Measurements from ENCODE around the gene TNRC18.
"Not testable (repeated sequence)": the region's sequence is repeated elsewhere in the genome, so short reads cannot be mapped to it uniquely, and the experiment has no call there.

Gene TNRC18, protein sequence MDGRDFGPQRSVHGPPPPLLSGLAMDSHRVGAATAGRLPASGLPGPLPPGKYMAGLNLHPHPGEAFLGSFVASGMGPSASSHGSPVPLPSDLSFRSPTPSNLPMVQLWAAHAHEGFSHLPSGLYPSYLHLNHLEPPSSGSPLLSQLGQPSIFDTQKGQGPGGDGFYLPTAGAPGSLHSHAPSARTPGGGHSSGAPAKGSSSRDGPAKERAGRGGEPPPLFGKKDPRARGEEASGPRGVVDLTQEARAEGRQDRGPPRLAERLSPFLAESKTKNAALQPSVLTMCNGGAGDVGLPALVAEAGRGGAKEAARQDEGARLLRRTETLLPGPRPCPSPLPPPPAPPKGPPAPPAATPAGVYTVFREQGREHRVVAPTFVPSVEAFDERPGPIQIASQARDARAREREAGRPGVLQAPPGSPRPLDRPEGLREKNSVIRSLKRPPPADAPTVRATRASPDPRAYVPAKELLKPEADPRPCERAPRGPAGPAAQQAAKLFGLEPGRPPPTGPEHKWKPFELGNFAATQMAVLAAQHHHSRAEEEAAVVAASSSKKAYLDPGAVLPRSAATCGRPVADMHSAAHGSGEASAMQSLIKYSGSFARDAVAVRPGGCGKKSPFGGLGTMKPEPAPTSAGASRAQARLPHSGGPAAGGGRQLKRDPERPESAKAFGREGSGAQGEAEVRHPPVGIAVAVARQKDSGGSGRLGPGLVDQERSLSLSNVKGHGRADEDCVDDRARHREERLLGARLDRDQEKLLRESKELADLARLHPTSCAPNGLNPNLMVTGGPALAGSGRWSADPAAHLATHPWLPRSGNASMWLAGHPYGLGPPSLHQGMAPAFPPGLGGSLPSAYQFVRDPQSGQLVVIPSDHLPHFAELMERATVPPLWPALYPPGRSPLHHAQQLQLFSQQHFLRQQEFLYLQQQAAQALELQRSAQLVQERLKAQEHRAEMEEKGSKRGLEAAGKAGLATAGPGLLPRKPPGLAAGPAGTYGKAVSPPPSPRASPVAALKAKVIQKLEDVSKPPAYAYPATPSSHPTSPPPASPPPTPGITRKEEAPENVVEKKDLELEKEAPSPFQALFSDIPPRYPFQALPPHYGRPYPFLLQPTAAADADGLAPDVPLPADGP (N-terminal part only)

DNA sequence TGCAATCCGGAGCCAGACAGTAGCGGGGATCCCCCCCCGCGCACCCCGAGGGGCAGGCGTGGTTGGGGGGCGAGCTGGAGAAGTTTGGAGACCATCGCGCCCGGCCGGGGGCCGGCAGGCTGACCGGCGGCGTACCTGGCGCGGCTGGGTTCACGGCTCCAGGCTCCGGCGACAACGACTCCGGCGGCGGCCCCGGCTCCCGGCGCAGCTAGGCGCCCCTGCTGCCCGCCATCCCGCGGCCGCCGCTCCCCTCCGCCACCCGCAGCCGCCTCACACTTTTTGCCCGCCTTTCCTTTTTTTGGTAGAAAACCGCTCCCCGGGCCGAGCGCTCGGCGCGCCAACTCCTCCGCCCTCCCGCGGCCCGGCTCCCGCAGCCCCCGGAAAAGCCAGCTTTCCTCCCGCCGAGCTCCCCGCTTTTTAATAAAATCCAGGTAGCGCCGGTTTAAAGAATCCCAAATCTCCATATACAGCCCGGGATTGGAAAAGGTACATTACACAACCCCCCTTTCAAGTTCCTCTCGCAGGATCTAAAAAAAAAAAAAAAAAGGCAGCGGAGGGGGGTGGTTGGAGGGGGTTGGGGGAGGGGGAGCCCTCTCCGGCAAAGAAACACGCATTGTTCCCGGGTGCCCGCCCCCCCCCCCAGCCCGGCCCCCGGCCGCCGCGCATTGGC is at the start of gene TNRC18:
Gene TNRC18, minus strand, starts transcription at position 529 of the 670 bp plus-strand sequence. CDS start 2,588 bp downstream, outside the sequence.
- DNase-seq = no peak

DNA sequence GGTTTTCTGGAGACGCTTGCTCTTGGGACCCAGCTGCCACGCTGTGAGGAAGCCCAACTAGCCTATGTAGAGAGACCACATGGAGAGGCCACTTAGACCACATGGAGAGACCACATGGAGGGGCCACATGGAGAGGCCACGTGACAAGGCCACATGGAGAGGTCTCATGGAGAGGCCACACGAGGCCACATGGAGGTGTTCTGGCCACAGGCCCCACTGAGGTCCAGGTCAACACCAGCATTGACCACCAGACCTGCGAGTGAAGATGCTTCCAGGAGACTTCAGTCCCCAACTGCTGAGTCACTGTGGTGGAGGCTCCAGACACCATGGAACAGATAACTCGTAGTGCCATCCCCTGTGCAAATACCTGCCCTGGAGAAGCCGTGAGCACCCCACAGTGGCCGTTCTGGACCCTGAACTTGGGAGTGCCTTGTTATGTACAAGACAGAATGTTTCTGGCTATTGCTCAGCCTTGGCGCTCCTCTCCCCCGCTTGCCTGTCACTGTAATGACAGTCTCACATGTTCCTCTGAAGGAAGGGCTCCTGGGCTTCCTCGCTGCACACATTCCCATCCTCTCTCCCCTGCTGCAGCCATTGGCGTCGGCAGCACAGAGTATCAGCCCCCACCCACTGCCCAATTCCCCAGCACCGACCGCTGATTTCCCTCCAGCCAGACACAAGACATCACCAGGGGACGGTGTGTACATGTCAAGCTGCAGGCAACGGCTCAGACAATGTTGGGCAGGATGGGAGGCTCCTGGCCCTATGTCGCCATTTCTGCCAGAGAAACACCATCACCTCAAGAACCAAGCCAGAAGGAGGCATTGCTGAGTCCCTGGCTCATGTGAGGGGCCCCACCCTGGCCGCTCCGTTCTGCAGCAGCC is 49.0 kb upstream of the TNRC18 start:
- no peak for DNase-seq

DNA sequence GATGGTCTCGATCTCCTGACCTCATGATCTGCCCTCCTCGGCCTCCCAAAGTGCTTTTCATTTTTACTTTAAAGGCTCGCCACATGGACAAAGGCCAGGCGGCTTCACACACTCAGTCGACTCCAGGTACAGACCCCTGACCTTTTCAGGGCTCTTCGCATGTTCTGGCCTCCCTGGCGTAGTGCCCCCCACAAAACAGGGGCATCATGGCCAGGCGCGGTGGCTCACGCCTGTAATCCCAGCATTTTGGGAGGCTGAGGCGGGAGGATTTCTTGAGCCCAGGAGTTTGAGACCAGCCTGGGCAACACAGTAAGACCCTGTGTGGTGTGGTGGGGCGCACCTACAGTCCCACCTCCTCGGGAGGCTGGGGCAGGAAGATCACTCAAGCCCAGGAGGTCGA is 48.0 kb upstream of the TNRC18 start:
- not testable (repeated sequence) for DNase-seq

DNA sequence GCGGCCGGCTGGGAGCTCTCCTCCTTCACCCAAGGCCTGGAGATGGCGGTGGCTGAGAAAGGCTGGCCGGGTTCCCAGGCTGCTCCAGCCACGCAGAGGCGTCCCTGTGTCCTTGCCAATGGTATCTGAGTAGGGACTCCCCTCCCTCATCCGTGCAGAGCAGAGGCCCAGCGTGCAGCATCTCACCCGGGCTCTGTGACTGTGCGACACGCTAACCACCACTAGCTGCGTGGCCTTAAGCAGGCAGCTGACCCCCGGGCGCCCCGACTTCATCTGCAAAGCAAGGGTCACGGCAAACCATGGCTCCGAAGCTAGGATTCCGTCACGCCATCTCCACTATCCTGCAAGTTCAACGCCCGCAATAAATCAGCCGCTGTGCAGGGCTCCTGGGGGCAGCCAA is 47.2 kb upstream of the TNRC18 start:
- DNase-seq = no peak

DNA sequence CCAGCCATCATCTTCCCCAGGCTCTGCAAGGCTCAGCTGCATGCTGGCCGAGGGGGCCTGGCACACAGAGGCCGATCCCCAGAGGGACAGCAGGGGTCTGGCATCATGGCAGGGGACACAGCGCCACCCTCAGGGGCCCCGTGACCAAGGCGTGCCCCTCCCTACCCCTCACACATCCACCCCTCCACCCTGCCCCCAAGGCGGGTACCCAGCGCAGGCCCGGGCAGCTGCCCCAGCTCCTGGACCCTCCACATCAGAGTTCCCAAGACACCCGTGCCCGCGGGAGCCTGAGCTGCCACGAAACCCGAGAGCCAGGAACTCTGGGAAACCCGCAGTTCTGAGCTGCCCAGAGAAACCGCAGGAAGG is 46.5 kb upstream of the TNRC18 start:
- DNase-seq = no peak

DNA sequence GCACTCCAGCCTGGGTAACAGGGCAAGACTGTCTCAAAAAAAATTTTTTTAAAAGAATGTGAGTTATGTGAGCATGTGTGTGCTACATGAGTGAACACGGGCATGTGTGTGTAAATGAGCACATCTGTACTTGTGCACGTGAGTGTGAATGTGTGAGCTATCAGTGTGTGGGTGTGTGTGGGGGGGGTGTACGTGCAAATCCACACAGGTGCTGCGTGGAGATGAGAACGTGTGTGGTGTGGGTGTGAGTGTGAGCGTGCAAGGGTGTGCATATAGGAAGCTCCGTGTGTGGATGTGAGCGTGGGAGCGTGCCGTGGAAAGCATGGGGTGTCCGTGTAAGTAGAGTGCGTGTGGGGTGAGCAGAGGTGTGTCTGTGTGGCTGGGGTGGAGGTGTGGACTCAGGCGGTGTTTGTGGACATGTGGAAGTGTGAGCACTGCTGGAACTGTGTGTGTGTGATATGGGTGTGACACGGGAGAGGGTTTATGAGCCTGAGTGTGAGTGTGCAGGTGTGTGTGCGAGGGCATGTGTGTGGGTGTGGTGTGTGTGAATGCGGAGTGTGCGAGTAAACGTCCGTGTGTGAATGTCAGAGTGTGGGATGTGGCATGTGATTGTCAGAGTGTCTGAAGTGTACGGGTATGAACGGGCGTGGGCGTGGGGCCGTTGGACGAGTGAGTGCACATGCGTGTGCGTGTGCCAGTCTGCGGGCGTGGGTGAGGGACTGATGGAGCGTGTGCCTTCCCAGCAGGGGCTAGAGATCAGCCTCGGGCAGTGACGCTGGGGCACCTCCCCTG is 45.9 kb upstream of the TNRC18 start:
- DNase-seq = no peak

DNA sequence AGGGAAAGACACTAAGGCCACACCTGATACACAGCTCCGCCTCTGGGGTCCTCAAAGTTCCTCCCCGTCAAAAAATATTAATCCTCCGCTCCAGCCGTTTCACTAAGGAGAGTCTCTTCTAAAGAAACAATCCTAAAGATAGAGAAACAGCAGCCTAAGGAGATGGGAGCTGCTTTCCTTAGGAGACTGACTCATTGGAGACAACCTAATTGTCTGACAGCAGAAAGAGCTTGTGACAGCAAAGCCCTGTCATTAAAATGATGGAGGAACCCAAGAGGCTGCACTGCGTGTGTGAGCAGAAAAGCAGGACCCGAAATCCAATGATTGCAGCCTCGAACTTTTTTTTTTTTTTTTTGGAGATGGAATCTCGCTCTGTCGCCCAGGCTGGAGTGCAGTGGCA is 44.0 kb upstream of the TNRC18 start:
- no peak for DNase-seq

DNA sequence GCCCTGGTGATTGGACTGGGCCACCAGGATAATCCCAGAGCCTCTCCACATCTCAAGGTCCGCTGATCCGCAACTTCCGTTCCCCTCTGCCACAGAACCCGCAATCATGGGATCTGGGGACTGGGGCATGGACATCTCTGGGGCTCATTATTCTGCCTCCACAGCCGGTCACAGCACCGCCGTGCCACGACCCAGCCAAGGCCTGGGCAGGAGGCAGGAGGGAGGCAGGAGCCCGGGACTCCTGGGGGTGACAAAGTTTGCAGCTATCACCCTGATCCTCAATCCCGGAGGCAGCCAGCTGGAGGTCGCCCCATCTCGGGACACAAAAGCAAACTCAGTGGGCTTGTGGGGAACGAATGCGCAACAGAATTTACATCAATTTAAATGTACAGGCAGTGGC is 42.9 kb upstream of the TNRC18 start:
- no peak for DNase-seq

DNA sequence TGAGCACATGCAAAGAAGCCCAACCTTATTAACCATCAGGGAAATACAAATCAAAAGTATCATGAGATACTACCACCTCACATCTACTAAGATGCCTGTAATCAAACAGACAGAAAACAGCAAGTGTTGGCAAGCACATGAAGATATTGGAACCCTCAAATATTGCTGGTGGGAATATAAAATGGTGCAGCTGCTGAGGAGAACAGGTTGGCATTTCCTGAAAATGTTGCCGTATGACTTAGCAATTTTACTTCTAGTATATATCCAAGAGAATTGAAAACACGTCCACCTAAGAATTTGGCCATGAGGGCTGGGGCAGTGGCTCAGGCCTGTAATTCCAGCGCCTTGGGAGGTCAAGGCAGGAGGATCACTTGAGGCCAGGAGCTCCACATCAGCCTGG is 39.4 kb upstream of the TNRC18 start:
- DNase-seq = no peak

DNA sequence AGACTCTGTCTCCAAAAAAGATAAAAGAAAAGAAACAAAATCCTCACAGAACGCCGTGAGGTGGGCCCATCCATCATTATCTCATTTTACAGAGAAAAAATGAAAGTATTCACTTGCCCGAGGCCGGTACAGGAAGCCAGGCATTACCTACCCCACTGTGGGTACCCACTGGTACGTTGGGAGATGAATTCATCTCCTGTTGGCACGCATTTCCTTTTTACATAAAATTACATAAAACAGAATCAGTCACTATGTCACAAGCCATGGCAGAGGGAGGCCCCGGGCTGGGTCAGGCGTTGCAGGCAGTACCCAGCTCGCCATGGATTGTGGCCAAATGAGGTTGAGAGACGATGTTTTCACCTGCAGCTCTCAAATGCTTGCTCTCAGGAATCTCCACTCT is 38.6 kb upstream of the TNRC18 start:
- DNase-seq = no peak

DNA sequence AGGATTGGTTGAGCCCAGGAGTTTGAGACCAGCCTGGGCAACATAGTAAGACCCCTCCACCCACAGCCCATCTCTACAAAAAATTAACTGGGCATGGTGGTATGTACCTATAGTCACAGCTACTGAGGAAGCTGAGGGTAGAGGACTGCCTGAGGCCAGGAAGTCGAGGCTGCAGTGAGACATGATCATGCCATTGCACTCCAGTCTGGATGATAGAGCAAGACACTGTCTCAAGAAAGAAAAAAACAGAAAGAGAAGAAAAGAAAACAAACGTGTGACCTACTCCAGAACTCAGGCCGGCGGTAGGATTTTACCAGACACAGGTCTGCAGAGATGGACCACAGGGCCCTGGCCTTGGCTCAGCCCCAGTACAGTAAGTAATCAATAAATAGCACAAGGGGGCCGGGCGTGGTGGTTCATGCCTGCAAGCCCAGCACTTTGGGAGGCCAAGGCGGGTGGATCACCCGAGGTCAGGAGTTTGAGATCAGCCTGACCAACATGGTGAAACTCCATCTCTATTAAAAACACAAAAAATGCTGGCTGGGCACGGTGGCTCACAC is 35.4 kb upstream of the TNRC18 start:
- no peak for DNase-seq

DNA sequence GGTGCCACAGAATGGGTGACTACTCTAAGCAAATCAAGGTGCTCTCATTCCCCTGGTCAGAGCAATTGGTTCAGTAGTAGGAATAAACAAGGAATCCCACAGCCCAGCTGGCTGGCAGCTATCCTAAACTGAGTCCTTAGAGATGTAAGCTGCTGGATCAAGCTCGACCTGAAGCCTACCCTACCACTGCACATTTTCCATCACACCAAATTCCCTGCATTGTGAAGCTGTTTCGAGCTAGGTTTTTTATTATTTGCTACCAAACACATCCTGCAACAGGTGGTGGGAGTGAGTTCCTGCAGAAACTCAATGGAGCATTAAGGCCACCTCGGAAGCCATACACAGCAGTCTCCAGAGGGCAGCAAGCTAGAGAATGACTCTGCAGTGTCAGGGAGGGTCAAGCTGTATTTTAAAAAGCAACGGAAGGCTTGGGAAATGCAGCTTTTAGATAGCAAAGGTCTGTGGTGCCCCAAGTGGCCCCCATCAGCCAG is 33.7 kb upstream of the TNRC18 start:
- DNase-seq = no peak

DNA sequence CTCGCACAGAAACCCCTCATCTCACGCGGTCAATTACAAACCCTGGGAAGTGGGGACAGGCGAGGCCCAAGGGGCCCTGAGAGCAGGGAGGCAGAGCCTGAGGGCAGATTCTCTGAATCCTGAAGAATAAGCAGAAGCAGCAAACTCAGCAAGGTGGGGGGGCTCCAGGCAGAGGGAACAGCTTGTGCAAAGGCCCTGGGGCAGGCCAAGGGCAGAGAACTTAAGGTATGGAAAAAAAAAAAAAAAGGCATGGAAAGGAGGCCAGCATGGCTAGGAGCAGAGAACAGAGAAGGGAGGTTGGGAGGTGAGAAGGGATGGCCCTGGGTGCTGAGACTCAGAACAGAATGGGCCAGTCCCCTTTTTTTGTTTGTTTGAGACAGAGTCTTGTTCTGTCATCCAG is 32.8 kb upstream of the TNRC18 start:
- DNase-seq = no peak

DNA sequence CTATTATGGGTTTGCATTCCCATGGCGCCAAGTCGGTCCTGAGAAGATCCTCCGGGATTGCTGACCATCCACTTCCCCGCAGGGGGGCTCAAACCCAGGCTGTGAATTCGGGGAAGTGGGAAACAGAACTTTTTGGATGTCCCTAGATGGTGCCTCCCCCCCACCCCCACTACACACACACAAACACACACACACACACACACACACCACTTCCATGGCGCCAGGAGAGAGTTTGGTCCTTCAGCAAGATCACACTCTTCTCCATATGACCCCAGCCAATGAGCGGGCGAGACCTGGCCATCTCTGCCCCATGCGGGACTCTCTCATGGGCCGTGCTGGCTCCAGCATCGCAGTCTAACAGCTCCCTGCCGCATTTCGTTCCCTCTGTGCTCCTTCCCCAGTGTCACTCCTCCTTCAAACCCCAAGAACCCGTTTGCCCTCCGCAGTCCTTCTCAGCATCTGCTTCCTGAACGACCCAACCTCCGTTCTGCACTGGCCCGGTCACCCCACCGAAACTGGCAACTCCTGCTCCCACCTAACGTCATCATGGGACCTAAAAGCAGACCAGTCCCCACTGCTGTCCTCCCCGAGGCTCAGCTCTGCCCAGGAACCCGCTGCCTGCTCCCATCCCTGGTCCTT is 32.1 kb upstream of the TNRC18 start:
- DNase-seq = no peak

DNA sequence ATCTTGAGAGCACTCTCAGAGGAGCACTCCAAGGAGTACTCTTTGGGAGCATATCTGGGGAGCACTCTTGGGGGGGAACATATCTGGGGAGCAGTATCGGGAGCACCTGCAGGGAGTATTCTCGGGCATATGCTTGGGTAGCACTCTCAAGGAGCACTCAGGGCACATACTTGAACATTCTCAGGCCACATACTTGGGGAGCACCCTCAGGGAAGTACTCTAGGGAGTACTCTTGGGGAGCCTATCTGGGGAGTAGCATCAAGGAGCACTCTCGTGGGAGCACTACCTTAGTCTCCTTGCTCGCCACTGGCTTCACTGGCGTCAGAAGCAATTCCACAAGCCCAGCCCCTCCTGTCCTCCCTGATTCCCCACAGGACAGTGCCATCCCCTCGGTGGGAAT is 31.5 kb upstream of the TNRC18 start:
- DNase-seq = no peak

DNA sequence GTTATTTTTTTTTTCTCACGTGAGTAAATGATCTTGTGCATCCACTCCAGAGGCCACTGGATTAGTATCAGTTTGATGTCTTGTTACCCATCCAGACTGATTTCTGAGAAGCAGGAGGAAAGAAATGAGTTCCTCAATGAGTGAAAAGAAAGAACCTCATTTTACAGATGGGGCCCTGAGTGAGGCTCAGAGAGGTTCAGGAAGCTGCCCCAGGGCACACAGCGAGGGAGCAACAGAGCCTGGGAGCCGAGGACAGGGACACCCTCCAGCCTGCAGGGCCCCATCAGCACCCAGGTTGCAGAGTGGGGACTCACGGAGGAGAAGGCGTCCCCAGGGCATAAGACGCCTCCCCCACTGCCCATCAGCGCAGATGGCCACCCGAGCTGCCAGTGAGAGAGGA is 30.9 kb upstream of the TNRC18 start:
- DNase-seq = no peak

DNA sequence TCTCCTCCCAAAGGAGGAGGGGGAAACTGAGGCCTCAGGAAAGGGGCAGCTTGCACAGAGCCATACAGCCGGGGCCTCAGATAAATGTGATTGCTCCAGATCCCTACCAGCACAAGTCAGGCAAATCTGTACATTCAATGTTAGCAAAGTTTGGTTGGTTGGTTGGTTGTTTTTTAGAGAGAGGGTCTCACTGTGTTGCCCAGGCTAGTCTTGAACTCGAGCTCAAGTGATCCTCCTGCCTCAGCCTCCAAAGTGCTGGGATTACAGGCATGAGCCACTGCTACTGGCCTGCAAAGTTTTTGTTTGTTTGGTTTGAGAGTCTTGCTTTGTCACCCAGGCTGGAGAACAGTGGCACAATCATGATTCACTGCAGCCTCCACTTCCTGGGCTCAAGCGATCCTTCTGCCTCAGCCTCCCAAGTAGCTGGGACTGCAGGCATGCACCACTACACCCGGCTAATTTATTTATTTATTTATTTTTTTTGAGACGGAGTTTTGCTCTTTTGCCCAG is 30.0 kb upstream of the TNRC18 start:
- DNase-seq = no peak

DNA sequence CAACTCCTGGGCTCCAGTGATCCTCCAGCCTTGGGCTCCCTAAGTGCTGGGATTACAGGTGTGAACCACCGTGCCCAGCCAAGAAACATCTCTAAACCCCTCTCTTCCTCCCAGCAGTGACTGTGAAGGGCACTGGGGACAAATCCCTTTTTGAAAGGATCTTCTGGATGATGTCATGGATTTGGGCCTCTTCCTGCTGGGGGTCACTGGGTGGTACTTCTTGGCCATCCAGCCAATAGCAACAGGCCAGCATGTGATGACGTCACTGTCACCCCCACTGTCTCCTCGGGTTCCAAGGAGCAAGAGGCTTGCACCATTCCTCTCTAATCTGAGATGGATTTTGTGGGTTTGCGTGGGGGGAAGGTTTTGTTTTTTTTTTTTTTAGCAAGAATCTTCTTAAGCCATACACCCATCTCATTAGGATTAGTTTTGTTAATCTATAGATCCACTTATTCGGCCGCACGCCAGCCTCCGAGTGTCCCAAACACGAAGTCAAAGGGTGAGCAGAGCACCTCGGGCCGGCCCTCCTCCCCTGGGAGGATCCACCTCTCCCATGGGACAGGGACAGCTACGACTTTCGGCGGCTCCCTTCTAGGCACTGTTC is 29.4 kb upstream of the TNRC18 start:
- DNase-seq = no peak

DNA sequence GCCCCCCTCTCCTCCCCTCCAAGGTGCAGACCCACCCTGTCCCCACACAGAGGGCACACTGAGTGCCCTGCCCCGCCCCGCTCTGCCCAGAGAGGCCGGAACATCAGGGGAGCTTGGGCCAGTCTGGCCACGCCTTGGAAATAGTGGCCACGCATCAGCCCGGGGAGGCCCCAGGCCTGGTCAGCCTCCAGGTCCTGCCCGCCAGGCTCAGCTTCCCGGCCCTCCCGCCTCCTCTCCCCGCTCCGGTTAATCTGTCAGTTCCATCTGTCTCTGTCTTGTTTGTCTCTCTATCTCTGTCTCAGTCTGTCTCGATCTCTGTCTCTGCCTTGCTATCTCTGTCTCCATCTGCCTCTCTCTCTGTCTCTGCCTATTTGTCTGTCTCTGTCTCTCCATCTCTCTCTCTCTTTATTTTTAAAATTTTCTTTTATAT is 28.9 kb upstream of the TNRC18 start:
- DNase-seq = no peak
